Effector memory CD8-positive, alpha-beta T cell (primary cell): ENCODE data around the gene ADAMTSL2.

ENCODE experiments used
- ATAC-seq: fragments of 150-1000 bp; cut with Tn5 transposase; replicated peaks from 2 replicates; pipeline ENCODE4 v1.10.0; 2021; ENCODE audit warnings: mild to moderate bottlenecking, moderate library complexity
- DNase-seq, 3 experiments: peaks; one replicate each; pipeline ENCODE4 v3.0.0; 2021
- H3K27ac Mint-ChIP-seq, 2 donors: one replicate each; pipeline ENCODE4 v1.8.0; 2022; ENCODE audit warnings: mild to moderate bottlenecking in 2 of 2, mixed read lengths in 2 of 2, moderate library complexity in 2 of 2
- H3K27me3 Mint-ChIP-seq, 2 donors: one replicate each; pipeline ENCODE4 v1.8.0; 2022; ENCODE audit warnings: mixed read lengths in 2 of 2
- H3K36me3 Mint-ChIP-seq: one replicate; pipeline ENCODE4 v1.8.0; 2022; ENCODE audit warnings: mild to moderate bottlenecking, moderate library complexity, mixed read lengths; ENCODE audit not compliant: insufficient read depth
- H3K4me1 Mint-ChIP-seq, 2 donors: one replicate each; pipeline ENCODE4 v1.8.0; 2022; ENCODE audit warnings: low read depth in 2 of 2, mixed read lengths in 2 of 2
- H3K4me3 Mint-ChIP-seq, 2 donors: one replicate each; pipeline ENCODE4 v1.8.0; 2022; ENCODE audit warnings: mild to moderate bottlenecking in 2 of 2, mixed read lengths in 2 of 2, moderate library complexity in 2 of 2
- H3K9me3 Mint-ChIP-seq, 2 donors: one replicate each; pipeline ENCODE4 v1.8.0; 2022; ENCODE audit warnings: mixed read lengths in 2 of 2

ADAMTSL2 gene

GRCh38 chr9:133595910-133596309, 61.4 kb downstream of the ADAMTSL2 start:
- Mint-ChIP-seq H3K9me3 (peaks cover 4 to 16% of the 10 kb centered on the region in 2 donors), H3K4me3 (no peak overlapping the region), H3K27me3 (peaks cover 14 to 41% of the 10 kb centered on the region in 2 donors), H3K4me1 (peaks cover 0 to 3% of the 10 kb centered on the region in 2 donors), H3K36me3 (no peaks in the 10 kb centered on the region), H3K27ac (no peak overlapping the region)
- ATAC-seq (no peak), DNase-seq (no peak)

- H3K36me3 Mint-ChIP-seq, result no peaks in the 10 kb centered on the region
- H3K4me1 Mint-ChIP-seq, result peaks cover 0 to 3% of the 10 kb centered on the region in 2 donors
- H3K4me3 Mint-ChIP-seq, result no peak overlapping the region
- peaks cover 14 to 43% of the 10 kb centered on the region in 2 donors for H3K27me3 Mint-ChIP-seq
- H3K27ac Mint-ChIP-seq, result no peak overlapping the region
- ATAC-seq, result no peak
- peaks cover 4 to 16% of the 10 kb centered on the region in 2 donors for H3K9me3 Mint-ChIP-seq
- no peak for DNase-seq
Observed at GRCh38 chr9:133597316-133597957, 62.9 kb downstream of the ADAMTSL2 start.

DNA sequence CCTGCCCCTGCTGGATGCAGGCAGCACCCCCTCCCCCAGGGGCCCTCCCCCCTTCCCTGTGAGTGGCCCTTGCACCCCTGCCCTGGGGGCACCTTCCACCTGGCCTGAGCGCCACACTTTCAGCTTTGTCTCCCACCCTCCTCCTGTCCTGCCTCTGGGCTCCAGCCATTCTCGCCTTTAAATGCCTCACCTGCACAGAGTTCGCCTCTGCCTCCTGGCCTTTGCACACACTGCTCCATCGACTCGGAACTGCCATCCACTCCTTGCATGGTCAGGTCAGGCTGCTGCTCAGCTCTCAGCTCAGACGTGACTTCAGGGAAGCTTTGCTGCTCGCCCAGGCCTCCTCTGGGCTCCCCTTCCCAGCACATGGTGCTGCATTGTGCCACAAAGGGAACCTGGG, 64.5 kb downstream of the ADAMTSL2 start:
- peaks cover 9 to 46% of the 10 kb centered on the region in 2 donors for H3K27me3 Mint-ChIP-seq
- no peaks in the 10 kb centered on the region for H3K36me3 Mint-ChIP-seq
- H3K4me1 Mint-ChIP-seq, result peaks cover 0 to 3% of the 10 kb centered on the region in 2 donors
- ATAC-seq (no peak), DNase-seq (no peak)
- peaks cover 4 to 16% of the 10 kb centered on the region in 2 donors for H3K9me3 Mint-ChIP-seq
- no peak overlapping the region for H3K4me3 Mint-ChIP-seq
- no peak overlapping the region for H3K27ac Mint-ChIP-seq

DNA sequence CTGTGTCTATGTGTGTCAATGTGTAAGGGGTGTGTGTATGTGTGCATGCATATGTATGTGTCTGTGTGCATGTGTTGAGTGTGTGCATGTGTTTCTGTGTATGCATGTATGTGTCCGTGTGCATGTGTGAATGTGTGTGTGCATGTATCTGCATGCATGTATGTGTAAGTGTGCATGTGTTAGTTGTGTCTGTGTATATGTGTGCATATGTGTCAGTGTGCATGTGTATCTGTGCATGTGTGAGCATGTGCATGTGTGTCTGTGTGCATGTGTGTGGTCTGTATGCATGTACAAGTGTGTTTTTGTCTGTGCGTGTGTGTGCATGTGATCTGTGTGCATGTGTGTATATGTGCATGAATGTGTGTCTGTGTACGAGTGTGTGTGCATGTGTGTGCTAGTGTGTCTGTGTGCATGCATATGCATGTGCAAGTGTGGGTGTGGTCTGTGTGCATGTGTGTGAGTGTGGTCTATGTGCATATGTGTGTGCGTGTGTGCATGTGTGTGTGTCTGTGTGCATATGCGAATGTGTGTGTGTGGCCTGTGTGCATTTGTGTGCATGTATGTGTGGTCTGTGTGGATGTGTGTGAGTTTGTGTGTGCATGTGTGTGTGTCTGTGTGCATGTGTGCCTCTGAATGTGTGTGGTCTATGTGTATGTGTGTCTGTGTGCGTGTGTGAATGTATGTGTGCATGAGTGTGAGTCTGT, 65.1 kb downstream of the ADAMTSL2 start:
- no peak for ATAC-seq
- Mint-ChIP-seq H3K27me3 (peaks cover 12 to 46% of the 10 kb centered on the region in 2 donors), H3K4me1 (peaks cover under 1 to 3% of the 10 kb centered on the region in 2 donors), H3K9me3 (peaks cover 4 to 16% of the 10 kb centered on the region in 2 donors), H3K36me3 (no peaks in the 10 kb centered on the region), H3K4me3 (no peak overlapping the region), H3K27ac (no peak overlapping the region)
- DNase-seq, result no peak

DNA sequence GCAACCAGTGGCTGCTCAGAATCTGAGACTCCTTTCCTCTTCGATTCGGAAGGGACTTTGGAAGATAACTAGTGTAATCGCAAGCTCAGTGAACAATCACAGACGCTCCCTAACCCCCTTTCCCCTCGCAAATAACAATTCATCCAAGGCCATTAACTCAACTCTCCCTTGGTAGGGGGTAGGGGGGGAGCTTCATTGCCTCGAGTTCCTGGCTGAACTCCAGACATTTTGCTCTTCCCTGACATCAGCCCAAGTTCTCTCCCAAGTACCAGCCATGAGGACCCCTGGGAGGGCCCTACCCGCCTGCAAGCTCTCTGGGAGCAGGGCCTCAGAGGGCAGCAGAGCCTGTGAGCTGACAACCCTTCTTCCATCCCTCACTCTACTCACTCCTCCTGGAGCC, 66.2 kb downstream of the ADAMTSL2 start:
- Mint-ChIP-seq H3K4me3 (no peak overlapping the region), H3K27ac (no peak overlapping the region), H3K9me3 (peaks cover 4 to 16% of the 10 kb centered on the region in 2 donors), H3K27me3 (peaks cover 15 to 46% of the 10 kb centered on the region in 2 donors), H3K36me3 (no peaks in the 10 kb centered on the region), H3K4me1 (peaks cover under 1 to 5% of the 10 kb centered on the region in 2 donors)
- ATAC-seq (no peak), DNase-seq (no peak)

- Mint-ChIP-seq H3K9me3 (peaks cover 4 to 14% of the 10 kb centered on the region in 2 donors), H3K4me1 (peaks cover 0 to 5% of the 10 kb centered on the region in 2 donors), H3K36me3 (no peaks in the 10 kb centered on the region), H3K27me3 (peaks cover 23 to 52% of the 10 kb centered on the region in 2 donors), H3K4me3 (no peak overlapping the region), H3K27ac (no peak overlapping the region)
- no peak for DNase-seq
- no peak for ATAC-seq
Observed at GRCh38 chr9:133601746-133602145, 67.2 kb downstream of the ADAMTSL2 start.

- ATAC-seq, result no peak
- Mint-ChIP-seq H3K27ac (no peak overlapping the region), H3K36me3 (no peaks in the 10 kb centered on the region), H3K27me3 (peaks cover 28 to 57% of the 10 kb centered on the region in 2 donors), H3K4me1 (peaks cover 0 to 5% of the 10 kb centered on the region in 2 donors), H3K4me3 (no peak overlapping the region), H3K9me3 (peaks cover 2 to 9% of the 10 kb centered on the region in 2 donors)
- no peak for DNase-seq
Observed at GRCh38 chr9:133602277-133602676, 67.8 kb downstream of the ADAMTSL2 start.

DNA sequence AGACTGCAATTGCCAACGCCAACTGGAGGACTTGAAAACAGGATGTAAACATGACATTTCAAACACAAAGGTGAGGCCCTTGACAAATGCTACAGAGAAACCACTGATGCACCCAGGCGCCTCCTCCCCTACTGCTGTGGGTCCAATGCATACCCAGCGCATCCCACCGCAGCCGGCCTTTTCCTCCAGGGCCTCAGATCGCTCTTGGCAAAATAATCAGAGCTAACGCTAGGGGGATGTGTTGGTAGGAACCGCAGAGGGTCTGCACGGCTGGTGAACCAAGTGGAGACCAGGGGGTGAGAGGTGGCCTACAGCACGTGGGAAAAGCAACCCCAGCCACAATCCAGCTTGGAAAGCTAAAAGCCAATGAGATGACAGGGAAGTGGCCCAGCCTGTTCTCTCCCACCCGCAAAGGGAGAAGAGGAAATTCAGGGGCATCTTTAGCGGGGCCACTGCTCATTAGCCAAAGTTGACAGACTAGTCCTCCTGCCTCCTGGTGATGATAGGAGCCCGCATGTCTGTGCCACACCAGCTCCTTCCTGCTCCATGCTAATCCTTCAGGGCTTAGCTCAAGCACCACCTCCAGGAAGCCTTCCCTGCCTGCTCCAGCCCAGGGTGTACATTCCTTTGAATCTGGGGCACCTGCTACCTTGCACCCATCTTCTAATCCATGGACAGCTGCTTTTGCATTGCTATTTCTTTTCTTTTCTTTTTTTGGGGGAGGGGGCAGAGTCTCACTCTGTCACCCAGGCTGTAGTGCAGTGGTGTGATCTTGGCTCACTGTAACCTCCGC, 68.8 kb downstream of the ADAMTSL2 start:
- H3K27ac Mint-ChIP-seq, result no peak overlapping the region
- peaks cover 0 to 5% of the 10 kb centered on the region in 2 donors for H3K4me1 Mint-ChIP-seq
- DNase-seq (no peak), ATAC-seq (no peak)
- peaks cover 34 to 68% of the 10 kb centered on the region in 2 donors for H3K27me3 Mint-ChIP-seq
- no peaks in the 10 kb centered on the region for H3K36me3 Mint-ChIP-seq
- no peaks in the 10 kb centered on the region for H3K9me3 Mint-ChIP-seq
- no peak overlapping the region for H3K4me3 Mint-ChIP-seq

GRCh38 chr9:133604214-133604613, 69.7 kb downstream of the ADAMTSL2 start:
- no peaks in the 10 kb centered on the region for H3K36me3 Mint-ChIP-seq
- no peaks in the 10 kb centered on the region for H3K9me3 Mint-ChIP-seq
- ATAC-seq, result peak; percentile 59
- H3K27me3 Mint-ChIP-seq, result peaks cover 37 to 72% of the 10 kb centered on the region in 2 donors
- peaks cover 0 to 5% of the 10 kb centered on the region in 2 donors for H3K4me1 Mint-ChIP-seq
- H3K4me3 Mint-ChIP-seq, result no peak overlapping the region
- peak in 1 of 3 experiments; percentile 35 for DNase-seq
- H3K27ac Mint-ChIP-seq, result no peak overlapping the region

- DNase-seq (no peak), ATAC-seq (no peak)
- Mint-ChIP-seq H3K4me1 (peaks cover 0 to 5% of the 10 kb centered on the region in 2 donors), H3K27ac (peak overlapping the region in 1 of 2 donors; percentile 31), H3K4me3 (no peak overlapping the region), H3K36me3 (no peaks in the 10 kb centered on the region), H3K9me3 (no peaks in the 10 kb centered on the region), H3K27me3 (peaks cover 41 to 77% of the 10 kb centered on the region in 2 donors)
Observed at GRCh38 chr9:133604856-133605255, 70.4 kb downstream of the ADAMTSL2 start.

DNA sequence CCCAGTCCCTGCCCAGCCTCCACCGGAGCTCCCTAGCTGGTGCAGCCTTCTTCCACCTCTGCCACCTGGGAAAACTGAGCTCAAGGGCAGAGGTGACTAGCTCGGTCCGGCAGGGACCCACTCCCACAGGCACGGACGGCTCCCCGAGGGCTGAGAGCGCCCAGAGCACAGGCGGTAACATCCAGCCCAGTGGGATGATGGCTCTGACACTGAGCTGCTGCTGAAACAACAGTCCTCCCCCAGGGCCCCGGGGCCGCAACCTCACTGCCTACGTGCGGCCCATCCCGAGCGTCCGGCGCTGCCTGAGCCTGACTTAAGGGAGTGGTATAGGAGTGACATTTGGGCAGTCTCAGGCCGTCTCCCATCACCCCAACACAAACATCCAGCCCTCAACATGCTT, 70.9 kb downstream of the ADAMTSL2 start:
- peaks cover 0 to 5% of the 10 kb centered on the region in 2 donors for H3K4me1 Mint-ChIP-seq
- ATAC-seq (no peak), DNase-seq (no peak)
- H3K36me3 Mint-ChIP-seq, result no peaks in the 10 kb centered on the region
- H3K27me3 Mint-ChIP-seq, result peaks cover 47 to 83% of the 10 kb centered on the region in 2 donors
- no peak overlapping the region for H3K4me3 Mint-ChIP-seq
- H3K9me3 Mint-ChIP-seq, result no peaks in the 10 kb centered on the region
- no peak overlapping the region for H3K27ac Mint-ChIP-seq

- H3K4me3 Mint-ChIP-seq, result no peak overlapping the region
- peaks cover 0 to 5% of the 10 kb centered on the region in 2 donors for H3K4me1 Mint-ChIP-seq
- no peak overlapping the region for H3K27ac Mint-ChIP-seq
- H3K36me3 Mint-ChIP-seq, result no peaks in the 10 kb centered on the region
- H3K9me3 Mint-ChIP-seq, result no peaks in the 10 kb centered on the region
- H3K27me3 Mint-ChIP-seq, result peaks cover 54 to 90% of the 10 kb centered on the region in 2 donors
- DNase-seq (no peak), ATAC-seq (no peak)
Observed at GRCh38 chr9:133605856-133606707, 71.6 kb downstream of the ADAMTSL2 start.

- DNase-seq (no peak), ATAC-seq (no peak)
- Mint-ChIP-seq H3K27ac (no peak overlapping the region), H3K27me3 (peaks cover 59 to 94% of the 10 kb centered on the region in 2 donors), H3K36me3 (no peaks in the 10 kb centered on the region), H3K4me1 (peaks cover 0 to 5% of the 10 kb centered on the region in 2 donors), H3K9me3 (no peaks in the 10 kb centered on the region), H3K4me3 (no peak overlapping the region)
Observed at GRCh38 chr9:133606708-133607025, 72.2 kb downstream of the ADAMTSL2 start.
